KOPT-K1 (cell line): Measurements from ENCODE around the gene PRPH2.

ENCODE experiments used
- H3K27ac ChIP-seq: fragments of 200-600 bp; sonication (generic); 2 replicates; pipeline ENCODE4 v1.5.1; 2016; ENCODE audit warnings: antibody characterized with exemption, mild to moderate bottlenecking, low read depth, low read length; ENCODE audit not compliant: poor library complexity, severe bottlenecking
- H3K36me3 ChIP-seq: fragments of 200-600 bp; sonication (generic); 2 replicates; pipeline ENCODE4 v1.5.1; 2017; ENCODE audit warnings: antibody characterized with exemption, mild to moderate bottlenecking, low read length, moderate library complexity; ENCODE audit not compliant: insufficient read depth
- H3K9me3 ChIP-seq: fragments of 200-600 bp; sonication (generic); 2 replicates; pipeline ENCODE4 v1.5.1; 2017; ENCODE audit warnings: antibody characterized with exemption, low read length, mild to moderate bottlenecking; ENCODE audit not compliant: insufficient read depth, poor library complexity, severe bottlenecking

Gene PRPH2, protein sequence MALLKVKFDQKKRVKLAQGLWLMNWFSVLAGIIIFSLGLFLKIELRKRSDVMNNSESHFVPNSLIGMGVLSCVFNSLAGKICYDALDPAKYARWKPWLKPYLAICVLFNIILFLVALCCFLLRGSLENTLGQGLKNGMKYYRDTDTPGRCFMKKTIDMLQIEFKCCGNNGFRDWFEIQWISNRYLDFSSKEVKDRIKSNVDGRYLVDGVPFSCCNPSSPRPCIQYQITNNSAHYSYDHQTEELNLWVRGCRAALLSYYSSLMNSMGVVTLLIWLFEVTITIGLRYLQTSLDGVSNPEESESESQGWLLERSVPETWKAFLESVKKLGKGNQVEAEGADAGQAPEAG

DNA sequence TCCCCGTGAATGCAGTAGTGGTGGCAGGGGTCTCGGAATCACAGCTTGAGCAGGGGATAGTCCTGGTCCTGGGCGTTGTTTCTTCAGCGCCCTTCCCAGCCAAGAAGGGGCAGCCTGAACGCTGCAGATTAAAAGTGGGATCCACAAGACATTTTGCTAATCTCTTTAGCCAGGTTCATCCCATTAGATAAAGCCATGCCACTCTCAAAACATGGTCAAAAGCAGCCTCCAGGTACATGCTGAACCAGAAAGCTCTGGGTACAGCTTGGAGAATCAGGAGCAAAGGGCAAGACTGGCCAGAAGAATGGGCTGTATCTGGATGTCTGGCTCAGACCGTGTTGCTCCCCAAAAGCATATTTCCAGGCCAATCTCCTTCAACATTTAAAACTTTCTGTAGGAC lies at the start of gene PRPH2:
Gene PRPH2, minus strand, starts transcription at position 101 of the 400 bp plus-strand sequence. CDS start 263 bp downstream, outside the sequence.
- Histone ChIP-seq H3K36me3 (no peaks in the 10 kb centered on the region), H3K27ac (no peak within 1 kb of the TSS), H3K9me3 (no peaks in the 10 kb centered on the region)

DNA sequence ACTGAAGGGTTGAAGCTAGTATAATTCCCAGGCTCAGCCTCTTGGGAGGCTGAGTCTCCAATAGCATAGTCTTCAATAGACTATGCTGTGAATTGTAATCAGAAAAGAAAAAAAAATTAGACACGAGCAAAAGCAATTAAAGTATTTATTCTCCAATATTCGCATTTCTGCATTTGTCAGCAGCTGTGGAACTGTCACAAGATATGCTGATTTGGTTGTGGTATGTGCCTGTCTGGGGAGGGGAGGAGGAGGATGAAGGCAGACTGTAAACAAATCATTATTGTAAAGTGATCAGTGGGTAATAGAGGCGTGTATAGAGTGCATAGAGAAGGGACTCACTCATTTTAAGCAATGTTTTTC lies 49.3 kb upstream of the PRPH2 start:
- H3K27ac ChIP-seq: no peak overlapping the region
- H3K9me3 ChIP-seq: no peaks in the 10 kb centered on the region
- no peaks in the 10 kb centered on the region for H3K36me3 ChIP-seq

DNA sequence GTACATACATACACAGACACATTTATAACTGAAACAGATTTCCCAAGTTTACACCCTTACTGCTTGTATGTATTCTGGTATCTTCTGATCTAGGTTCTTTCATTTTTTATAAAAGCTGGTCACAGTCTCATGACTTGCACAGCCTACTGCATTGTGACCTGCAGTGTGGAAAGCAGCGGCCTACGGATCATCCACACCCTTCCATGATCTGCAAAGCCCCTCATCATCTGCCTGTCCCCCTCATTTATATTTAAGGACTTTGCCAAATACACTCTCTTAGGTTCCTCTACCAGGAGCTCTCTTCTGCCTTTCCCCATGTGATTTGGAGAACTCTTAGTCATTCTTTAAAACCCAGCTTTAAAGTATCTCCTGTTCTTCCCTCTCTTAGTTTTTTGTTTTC lies 47.4 kb upstream of the PRPH2 start:
- no peak overlapping the region for H3K27ac ChIP-seq
- H3K9me3 ChIP-seq: no peaks in the 10 kb centered on the region
- no peaks in the 10 kb centered on the region for H3K36me3 ChIP-seq

DNA sequence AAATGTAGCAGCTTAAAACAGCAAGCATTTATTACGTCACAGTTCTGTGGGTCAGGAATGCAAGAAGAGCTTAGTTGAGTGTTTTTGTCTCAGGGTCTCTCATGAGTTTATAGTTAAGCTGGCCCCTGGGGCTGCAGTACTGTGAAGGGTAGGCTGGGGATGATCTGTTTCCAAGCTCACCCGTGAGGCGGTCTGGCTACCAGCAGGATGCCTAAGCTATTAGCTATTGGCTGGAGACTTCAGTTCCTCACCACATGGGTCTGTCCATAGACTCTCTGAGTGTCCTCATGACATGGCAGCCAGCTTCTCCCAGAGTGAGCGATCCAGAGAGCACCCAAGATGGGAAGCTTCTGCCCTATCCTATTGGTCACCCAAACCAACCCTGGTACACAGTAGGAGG lies 46.7 kb upstream of the PRPH2 start:
- H3K36me3 ChIP-seq: no peaks in the 10 kb centered on the region
- H3K27ac ChIP-seq: no peak overlapping the region
- H3K9me3 ChIP-seq: no peaks in the 10 kb centered on the region

DNA sequence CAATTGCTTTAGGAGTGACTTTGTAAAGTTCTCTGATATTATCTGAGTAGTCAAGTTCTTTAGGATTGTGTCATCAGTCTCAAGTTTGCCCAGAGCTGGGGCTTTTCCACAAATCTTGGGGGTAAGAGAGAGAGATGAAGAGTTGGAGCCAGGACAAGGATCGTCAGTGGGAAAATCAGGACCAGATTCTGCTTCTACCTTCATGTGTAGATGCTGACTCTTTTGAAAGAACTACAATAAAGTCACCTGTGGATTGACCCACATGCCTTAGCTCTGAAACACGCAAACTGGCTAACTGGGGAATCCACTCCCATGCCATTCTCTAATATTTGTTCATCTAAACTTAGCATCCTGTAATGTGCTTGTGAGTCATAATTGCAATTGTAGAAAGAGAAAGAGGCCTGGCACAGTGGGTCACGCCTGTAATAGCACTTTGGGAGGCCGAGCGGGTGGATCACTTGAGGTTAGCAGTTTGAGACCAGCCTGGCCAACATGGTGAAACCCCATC lies 43.8 kb upstream of the PRPH2 start:
- Histone ChIP-seq H3K9me3 (no peaks in the 10 kb centered on the region), H3K36me3 (no peaks in the 10 kb centered on the region), H3K27ac (no peak overlapping the region)

DNA sequence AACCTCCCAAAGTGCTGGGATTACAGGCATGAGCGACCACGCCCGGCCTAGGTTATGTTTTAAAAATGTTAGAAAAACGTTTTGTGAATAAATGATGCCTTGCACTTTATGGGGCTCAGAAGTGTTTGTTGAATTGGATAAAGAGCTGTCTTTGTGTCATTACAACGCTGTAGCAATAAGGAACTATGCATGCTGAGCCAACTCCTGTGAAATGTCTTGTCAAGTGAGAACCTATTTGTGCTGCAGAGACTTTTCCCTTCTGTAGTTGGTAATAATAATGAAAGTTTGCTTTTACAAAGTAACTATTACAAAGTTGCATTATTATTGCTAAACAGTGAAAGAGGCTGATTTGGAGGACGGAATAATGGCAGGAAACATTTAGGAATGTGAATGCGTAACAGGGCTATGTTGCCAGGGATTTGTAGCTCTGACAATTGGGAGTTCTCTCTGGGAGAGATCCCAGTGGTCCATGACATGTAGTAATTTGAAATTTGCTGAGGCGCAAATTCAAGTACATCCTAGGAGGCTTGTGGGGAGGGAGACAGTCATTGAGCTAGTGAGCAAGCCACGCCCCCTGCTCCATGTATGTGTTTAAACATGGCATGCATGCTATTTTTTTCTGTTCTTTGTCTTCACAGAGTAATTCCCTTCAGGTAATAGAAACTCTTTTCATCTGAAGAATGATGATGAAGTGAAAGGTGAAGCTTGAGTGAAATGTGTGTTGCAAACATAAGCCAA lies 42.7 kb upstream of the PRPH2 start:
- Histone ChIP-seq H3K27ac (no peak overlapping the region), H3K9me3 (no peaks in the 10 kb centered on the region), H3K36me3 (no peaks in the 10 kb centered on the region)

DNA sequence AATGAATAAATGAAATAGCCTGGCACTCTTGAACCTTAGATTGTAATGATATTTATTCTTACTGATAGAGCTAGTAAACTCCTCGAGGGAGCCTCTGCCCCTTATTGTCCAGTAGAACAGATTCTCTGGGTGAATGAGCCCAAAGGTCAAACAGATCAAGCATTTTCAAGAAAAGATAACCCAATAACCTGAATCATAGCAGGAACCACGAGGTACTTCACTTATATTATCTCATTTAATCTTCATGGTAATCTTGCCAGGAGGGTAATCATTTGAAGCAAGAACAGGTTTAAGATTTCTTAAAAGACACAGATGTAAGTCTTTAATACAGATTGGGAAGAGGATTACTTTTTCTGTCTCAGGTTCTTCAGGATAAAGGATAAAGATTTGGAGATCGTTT lies 40.6 kb upstream of the PRPH2 start:
- Histone ChIP-seq H3K27ac (no peak overlapping the region), H3K9me3 (no peaks in the 10 kb centered on the region), H3K36me3 (no peaks in the 10 kb centered on the region)

DNA sequence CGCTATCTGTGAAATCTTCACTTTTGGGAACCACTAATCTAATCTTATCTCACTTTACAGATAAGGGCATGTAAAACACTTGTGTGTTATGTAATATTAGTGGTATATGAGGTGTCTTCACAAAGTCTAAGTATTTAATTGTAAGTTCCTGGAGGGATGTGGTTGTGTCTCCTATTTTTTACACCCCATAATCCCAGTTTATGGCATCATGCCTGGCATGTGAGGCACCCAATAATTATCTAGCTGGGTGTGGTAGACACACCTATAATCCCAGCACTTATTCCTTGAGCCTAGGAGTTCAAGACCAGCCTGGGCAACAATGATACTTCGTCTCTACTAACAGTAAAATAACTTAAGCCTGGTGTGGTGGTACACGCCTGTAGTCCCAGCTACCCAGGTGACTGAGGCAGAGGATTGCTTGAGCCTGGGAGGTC lies 40.0 kb upstream of the PRPH2 start:
- Histone ChIP-seq H3K27ac (no peak overlapping the region), H3K9me3 (no peaks in the 10 kb centered on the region), H3K36me3 (no peaks in the 10 kb centered on the region)

DNA sequence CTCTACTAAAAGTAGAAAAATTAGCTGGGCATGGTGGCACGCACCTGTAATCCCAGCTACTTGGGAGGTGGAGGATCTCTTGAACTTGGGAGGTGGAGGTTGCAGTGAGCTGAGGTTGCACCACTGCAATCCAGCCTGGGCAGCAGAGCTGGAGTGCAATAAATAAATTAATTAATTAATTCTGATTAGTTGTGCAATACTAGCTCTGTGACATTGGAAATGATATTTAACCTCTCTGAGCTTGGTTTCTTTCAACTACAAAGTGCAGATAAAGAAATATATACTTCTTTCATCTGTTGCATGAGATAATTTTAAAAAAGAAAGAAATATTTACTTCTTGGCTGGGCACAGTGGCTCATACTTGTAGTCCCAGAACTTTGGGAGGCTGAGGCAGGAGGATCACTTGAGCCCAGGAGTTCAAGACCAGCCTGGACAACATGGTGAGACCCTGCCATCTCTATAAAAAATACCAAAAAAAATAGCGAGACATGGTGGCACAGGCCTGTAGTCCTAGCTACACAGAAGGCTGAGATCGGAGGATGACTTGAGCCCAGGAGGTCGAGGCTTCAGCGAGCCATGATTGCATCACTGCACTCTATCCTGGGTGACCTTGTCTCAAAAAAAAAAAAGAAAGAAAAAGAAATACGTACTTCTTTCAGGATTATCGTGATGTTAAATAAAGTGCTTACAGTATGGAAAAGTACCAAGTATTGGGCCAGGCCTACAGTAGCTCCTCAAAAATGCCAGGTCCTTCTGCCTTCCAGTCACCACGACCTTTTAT lies 39.1 kb upstream of the PRPH2 start:
- no peak overlapping the region for H3K27ac ChIP-seq
- H3K36me3 ChIP-seq: no peaks in the 10 kb centered on the region
- H3K9me3 ChIP-seq: no peaks in the 10 kb centered on the region

DNA sequence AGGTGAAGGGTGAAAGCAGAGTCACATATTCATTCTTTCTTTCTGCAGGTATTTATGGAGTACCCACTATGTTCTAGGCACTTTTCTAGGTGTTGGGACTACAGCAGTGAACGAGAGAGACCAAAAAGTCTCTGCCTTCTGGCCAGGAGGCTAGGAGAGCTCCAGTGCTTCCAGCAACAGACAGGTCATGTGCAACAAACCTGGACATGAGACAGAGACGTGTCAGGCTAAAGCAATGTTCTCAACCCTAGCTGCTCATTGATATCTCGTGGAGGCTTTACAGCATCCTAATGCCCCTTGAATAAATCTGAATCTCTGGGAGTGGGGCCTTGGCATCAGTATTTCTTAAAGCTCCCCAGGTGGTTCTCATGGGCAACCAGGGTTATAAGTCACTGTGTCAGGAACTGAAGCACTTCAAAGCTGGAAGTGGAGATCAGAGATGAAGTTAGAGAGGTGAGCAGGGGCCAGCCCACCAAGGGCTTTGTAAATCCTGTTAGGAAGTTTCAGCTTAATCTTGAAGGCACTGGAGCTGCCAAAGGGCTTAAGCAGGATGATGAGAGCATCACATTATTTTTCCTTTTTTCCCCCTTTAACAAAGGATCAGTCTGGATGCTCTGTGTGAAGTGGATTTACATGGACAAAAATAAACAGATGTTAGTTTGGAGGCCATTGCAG lies 36.5 kb upstream of the PRPH2 start:
- Histone ChIP-seq H3K27ac (no peak overlapping the region), H3K36me3 (no peaks in the 10 kb centered on the region), H3K9me3 (no peaks in the 10 kb centered on the region)

DNA sequence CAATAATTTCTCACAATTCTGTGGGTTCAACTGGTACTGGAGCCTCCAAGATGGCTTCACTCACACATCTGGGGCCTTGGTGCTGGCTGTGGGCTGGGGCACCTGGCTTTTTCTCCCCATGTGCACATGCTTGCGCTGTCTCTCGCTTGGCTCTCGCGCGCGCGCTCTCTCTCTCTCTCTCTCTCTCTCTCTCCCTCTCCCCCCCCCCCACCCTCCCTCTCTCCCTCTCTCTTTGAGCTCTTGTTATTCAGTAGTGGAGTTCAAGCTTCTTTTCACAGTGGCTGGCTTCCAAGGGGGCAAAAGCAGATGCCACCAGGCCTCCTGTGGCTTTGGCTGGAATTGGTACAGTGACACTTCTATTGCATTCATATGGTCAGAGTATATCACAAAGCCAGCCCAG lies 34.3 kb upstream of the PRPH2 start:
- Histone ChIP-seq H3K36me3 (no peaks in the 10 kb centered on the region), H3K27ac (no peak overlapping the region), H3K9me3 (no peaks in the 10 kb centered on the region)

DNA sequence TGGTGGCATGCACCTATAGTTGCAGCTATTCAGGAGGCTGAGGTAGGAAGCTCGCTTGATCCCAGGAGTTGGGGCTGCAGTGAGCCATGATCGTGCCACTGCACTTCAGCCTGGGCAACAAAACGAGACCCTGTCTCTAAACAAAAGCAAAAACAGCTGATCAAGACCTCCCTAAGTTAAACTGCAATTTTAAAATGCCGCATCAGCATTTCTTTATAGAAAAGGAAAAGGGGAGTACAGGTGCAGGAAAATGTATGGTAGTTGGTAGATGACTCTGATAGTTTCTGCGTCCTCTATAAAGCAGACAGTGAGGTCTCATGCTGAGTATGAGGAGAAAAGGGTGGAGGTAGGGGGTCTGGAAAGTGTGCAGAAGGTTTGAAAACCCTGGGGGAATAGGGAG lies 32.4 kb upstream of the PRPH2 start:
- Histone ChIP-seq H3K27ac (no peak overlapping the region), H3K36me3 (no peaks in the 10 kb centered on the region), H3K9me3 (no peaks in the 10 kb centered on the region)

DNA sequence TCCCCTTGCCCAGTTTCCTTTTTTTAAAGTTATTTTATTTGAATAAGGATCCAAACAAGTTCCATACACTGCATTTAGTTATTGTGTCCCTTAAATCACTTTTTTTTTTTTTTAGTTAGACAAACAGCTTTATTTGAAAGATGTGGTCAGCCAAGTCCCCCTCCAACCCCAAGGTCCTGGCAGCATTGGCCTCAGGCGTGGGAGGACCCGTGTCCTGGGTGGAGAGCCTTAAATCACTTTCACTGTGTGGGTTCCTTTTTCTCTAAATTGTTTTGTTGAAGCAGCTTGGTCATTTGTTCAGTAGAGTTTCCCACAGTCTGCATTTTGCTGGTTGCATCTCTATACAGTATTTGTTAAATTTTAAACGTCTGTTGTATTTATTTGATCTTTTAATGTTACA lies 28.7 kb upstream of the PRPH2 start:
- Histone ChIP-seq H3K9me3 (no peaks in the 10 kb centered on the region), H3K27ac (no peak overlapping the region), H3K36me3 (no peaks in the 10 kb centered on the region)

DNA sequence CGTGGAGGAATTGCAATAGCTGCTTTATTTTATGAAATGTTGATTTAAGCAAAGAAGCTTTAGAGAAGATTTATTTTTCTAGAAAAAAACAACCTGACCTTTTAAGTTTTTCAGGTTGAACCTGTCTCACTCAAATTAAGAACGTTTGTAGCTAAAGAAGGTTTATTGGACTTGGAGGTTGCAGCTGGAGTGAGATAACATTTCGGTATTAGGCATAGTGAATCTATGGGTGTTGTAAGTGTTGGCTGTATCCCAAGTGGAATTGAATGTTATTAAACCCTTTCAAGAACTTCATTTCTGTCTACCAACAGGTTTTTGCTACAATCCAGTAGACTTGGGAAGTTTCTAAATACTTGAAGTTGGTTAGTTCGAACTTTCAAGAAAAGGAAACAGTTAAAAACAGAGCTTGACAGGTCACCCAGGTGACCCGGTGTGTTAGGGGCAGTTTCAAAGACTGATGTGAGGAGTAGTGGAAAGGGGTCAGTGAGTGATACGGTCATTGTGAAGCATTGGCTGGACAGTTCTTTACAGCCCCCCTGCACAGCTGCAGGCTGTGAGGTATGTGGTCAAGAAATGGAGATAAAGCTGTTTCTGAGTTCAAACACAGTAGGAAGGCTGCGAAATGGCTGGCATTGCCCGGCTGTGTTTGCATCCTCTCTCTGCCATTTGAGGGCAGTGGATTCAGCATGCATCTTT lies 26.0 kb upstream of the PRPH2 start:
- no peak overlapping the region for H3K27ac ChIP-seq
- H3K36me3 ChIP-seq: no peaks in the 10 kb centered on the region
- no peaks in the 10 kb centered on the region for H3K9me3 ChIP-seq
